GM18861 (cell line): ENCODE measurements around the gene PRRT1.
"Not testable (repeated sequence)": the region's sequence is repeated elsewhere in the genome, so short reads cannot be mapped to it uniquely, and the experiment has no call there.

Experiments used
- ATAC-seq: cut with Tn5 transposase; IDR thresholded peaks from one replicate; pipeline ENCODE4 v1.9.1; 2021; ENCODE audit not compliant: unreplicated experiment

PRRT1 gene

DNA sequence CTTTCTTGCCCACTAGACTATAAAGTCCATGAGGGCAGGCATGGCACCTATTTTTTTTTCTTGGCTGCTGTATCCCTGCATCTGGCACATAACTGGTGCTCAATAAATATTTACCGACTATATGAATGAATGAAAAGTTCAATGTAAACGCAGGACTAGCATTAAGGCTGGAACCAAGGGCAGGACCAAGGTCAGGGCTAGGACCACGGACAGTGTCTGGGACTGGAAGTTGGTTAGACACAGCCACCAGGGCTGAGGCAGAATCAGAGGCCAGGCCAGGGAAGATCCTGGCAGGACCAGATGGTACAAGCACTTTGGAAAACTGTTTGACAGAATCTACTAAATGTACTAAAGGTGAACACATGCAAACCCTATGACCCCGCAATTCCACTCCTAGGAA, 46.3 kb downstream of the PRRT1 start:
- no peak for ATAC-seq

DNA sequence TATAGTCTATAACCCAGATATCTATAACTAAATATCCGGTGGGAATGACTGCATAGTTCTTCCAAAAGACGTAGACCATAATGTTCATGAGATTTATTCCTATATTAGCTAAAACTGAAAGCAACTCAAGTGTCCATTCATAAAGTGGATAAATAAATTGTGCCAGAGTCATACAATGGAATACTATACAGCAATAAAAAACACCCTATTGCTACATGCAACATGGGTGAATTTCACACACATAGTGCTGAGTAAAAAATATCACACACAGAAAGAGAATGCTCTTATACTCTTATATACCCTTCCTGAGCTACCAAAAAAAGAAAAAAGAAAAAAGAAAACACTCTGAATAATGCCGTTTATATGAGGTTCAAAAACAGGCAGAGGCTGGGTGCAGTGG, 49.5 kb downstream of the PRRT1 start:
- ATAC-seq: no peak

DNA sequence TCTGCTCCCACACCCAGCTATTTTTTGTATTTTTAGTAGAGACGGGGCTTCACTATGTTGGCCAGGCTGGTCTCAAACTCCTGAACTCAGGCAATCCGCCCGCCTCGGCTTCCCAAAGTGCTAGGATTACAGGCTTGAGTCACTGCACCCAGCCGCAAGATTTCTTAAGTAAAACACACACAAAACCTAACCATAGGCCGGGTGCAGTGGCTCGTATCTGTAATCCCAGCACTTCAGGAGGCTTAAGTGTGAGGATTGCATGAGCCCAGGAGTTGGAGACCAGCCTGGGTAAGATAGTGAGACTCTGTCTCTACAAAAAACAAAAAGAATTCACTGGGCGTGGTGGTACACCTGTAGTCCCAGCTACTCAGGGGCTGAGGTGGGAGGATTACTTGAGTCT, 51.5 kb downstream of the PRRT1 start:
- not testable (repeated sequence) for ATAC-seq
